NCI-H1417 treated with DMSO at 0.1 percent for 48 hours (cell line): ENCODE measurements around the gene EIF2AK2.

ENCODE experiments used
- DNase-seq: peaks from one replicate; lab custom pipeline; 2025; lab: John Stamatoyannopoulos, UW

EIF2AK2 gene

GRCh38 chr2:37168217-37168981 lies 11.6 kb upstream of the EIF2AK2 start:
- no peak for DNase-seq

GRCh38 chr2:37167636-37168180 lies 10.9 kb upstream of the EIF2AK2 start:
- DNase-seq: no peak

DNA sequence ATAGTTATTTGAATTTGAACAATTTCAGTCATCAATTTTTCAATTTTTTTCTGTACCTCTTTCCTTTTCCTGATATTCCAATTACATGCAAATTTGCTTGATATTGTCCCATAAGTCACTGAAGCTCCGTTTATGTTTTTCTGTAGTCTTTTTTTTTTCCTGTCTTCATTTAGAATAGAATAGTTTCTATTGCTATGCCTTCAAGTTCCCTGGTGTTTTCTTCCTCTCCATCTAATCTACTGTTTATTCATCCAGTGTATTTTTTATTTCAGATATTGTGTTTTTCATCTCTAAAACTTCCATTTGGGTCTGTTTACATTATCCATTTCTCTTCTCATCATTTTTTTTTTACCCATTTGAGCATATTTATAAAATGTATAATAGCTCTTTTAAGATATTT lies 8.0 kb upstream of the EIF2AK2 start:
- DNase-seq: no peak

- DNase-seq: no peak
Measured at GRCh38 chr2:37156071-37156856, 516 bp downstream of the EIF2AK2 start.

DNA sequence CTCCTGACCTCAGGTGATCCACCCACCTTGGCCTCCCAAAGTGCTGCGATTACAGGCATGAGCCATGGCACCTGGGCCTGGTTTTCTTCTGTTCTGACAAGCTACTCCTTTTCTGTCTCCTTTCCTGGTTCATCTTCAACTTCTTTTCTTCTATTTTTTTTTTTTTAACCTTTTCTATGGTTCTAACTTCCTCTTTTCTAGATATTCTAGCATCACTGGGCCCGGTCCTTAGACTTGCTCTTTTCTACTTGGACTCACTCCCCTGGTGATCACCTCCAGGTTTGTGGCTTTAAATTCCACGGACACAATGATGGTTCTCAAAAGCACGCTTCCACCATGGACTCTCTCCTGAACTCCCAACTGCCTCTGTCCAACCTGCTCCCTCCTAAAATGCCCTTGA lies 2.0 kb downstream of the EIF2AK2 start:
- no peak for DNase-seq

- DNase-seq: no peak
Measured at GRCh38 chr2:37153224-37153623, 3.6 kb downstream of the EIF2AK2 start.

DNA sequence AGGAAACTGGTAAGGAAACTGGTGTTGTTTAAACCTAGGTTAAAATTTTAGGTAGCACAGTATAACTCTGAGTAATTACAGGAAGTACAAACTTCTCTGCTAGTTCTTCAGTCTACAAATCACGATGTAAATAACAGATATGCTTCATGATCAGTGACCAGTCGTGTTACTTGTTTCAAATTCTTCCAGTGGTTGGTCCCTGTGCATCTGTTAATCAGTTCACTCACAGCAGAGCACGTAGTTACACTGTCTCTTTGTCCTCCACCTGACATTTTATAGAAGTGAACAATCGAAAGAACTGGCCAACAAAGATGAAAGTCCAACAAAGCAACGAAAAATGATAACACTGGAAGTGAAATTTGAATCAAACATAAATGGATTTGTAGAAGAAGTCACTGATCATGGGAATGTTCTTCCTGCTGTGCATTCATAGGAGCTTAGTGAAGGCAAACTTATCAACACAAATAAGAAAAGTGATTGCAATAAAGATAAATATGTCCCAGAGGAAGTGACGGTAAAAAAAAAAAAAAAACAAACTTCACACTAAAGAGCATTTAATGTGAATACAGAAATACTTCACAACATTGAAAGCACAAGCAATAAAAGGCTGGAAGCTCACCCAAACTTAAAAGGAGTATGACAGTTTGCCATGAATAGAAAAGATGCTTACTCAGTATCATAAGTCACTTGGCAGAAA lies 7.0 kb downstream of the EIF2AK2 start:
- DNase-seq: no peak

DNA sequence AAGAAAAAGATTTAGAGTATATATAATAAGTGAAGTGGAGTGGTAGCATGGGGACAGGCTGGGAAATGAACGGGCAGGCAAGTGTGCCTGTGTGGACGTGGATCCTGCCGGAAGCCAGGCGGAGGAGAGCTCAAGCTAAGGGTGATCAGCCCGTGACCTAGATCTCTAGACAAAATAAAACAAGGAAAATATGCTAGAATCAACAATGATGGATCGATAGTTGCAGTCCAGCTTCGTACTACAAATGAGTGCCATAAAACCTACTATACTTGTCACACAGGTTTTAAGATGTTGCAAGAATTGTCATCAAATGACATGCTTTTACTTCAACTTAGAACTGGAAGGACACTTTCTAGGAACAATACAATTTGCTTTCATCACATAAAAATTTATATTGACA lies 8.5 kb downstream of the EIF2AK2 start:
- DNase-seq: no peak

DNA sequence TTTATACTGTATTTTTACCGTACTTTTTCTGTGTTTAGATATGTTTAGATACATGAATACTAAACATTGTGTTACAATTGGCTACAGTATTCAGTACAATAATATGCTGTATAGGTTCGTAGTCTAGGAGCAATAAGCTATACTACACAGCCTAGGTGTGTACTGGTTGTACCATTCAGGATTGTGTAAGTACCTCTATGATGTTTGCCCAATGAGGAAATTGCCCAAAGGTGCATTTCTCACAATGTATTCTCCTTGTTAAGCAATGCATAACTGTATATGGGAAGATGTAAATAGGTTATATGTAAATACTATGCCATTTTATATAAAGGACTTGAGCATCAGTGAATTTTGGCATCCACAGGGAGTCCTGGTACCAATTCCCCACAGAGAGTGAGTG lies 10.7 kb downstream of the EIF2AK2 start:
- DNase-seq: no peak

DNA sequence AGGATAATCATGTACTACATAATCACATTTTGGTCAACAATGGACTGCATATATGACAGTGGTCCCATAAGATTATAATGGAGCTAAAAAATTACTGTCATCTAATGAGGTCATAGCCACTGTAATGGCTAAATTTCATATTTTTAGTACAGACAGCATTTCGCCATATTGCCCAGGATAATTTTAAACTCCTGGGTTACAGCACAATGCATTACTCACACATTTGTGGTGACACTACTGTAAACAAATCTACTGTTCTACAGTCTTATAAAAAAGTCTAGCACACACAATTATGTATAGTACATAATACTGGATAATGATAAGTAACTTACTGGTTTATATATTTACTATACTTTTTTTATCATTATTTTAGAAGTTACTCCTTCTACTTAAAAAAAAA lies 12.8 kb downstream of the EIF2AK2 start:
- DNase-seq: no peak

DNA sequence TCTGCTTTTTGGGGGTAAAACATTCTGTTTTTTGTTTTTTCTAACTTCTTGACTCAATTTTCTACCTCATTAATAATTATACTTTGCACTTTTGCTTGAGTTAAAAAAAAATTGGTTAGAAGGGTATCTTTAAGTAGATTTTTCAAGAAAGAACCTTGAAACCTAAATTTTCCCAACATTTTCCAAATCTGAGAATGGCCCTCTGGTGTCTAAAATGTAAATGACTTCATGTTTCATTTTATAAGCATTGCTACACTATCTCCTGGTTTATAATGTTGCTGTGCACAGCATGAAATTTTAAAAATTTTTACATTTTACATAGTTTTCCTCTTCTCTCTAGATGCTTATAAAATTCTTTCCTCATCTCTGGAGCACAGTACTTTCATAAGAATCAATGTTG lies 14.2 kb downstream of the EIF2AK2 start:
- no peak for DNase-seq

- no peak for DNase-seq
Measured at GRCh38 chr2:37132914-37133313, 23.9 kb downstream of the EIF2AK2 start.

DNA sequence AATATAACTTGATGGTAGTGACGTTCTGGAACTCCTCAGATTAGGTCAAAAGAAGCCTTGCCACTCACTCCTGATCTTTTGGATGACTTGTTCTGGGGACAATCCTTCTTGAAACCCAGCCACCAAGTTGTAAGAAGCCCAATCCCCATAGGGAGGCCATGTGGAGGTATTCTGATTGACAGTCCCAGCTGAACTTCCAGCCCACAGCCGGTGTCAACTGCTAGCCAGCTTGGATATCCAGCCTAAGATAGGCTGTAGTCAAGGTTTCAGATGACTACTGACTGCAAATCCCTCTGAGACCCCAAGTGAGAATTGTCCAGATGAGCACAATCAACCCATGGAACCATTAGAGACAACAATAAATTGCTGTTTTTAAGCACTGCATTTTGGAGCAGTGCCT lies 31.4 kb downstream of the EIF2AK2 start:
- no peak for DNase-seq

GRCh38 chr2:37119157-37119556 lies 37.6 kb downstream of the EIF2AK2 start:
- no peak for DNase-seq

GRCh38 chr2:37117566-37117965 lies 39.2 kb downstream of the EIF2AK2 start:
- DNase-seq: no peak

DNA sequence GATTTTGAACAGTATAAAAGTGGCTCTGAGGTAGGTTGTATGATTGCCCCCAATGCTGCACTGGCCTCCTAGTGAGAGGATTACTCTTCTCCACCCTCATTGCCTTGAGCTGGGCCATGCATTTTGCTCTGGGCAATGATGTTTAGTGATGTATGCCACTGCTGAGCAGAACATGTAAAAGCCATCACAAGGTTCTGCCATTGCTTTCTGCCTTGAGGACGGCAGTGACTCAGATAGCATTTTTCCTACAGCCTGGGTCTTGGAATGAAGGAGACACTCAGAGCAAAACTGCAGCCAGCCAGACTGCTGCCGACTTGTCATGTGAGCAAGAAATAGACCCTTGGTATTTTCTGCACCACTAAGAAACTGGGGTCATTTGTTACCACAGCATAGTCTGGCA lies 44.8 kb downstream of the EIF2AK2 start:
- DNase-seq: no peak

GRCh38 chr2:37110306-37111212 lies 46.2 kb downstream of the EIF2AK2 start:
- DNase-seq: no peak

DNA sequence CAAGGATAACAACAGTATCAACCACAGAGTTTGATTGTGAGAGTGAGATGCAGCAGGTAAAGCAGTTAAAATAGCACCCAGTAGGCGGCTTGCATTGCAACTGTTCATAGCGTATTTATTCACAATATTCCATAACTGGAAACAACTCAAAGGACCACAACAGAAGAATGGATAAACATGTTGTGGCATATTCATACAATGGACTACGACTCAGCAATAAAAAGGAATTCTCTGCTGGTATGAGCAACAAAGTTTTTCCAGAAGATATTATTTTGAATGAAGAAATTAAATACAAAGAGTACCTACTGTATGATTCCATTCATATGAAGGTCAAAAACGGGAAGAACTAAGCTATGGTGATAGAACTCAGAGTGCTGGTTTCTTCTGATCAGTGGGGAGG lies 47.3 kb downstream of the EIF2AK2 start:
- DNase-seq: no peak

- DNase-seq: no peak
Measured at GRCh38 chr2:37105150-37105549, 51.6 kb downstream of the EIF2AK2 start.

- no peak for DNase-seq
Measured at GRCh38 chr2:37104178-37104577, 52.6 kb downstream of the EIF2AK2 start.

- DNase-seq: no peak
Measured at GRCh38 chr2:37102588-37102987, 54.2 kb downstream of the EIF2AK2 start.

- no peak for DNase-seq
Measured at GRCh38 chr2:37100054-37100453, 56.7 kb downstream of the EIF2AK2 start.
